Measurements from ENCODE around the gene NXN. TPM values are rescaled to one million over a fixed set of nuclear protein-coding genes. Genes with fewer than 3 reads are reported as not detected.

Gene NXN
- total RNA-seq, 1 experiment from 2014 or later: 57.3 TPM

DNA sequence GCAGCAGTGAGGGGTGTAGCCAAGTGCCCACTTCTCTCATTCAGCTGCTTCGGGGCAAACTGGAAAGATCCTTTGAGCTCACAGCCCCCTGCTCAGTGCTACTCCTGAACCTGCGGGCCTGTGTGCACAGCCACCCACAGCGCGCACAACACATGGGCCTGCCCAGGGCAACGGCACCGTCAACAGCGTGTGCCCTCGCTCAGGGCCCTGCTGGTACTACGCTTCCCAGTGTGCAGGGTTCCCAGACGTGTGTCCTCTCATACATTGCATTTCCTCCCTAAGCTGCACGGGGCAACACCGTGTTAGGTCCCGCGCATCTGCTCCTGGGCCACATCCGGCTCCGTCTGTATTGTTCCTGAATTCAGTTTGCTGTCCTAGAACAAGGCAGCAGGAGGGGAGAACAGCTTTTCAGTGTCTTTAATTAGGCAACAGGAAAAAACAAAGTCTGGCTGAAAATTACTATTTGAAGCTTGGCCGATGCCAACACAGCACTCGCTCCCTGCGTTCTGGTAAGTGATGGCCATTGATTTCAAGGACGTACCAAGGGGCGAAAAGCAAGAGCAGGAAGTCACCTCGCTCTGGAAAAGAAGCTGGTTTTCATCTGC is 182.2 kb downstream of the NXN start:
- Mint-ChIP-seq H3K27me3 (ENCODE audit: insufficient read depth, unreplicated experiment) (no peaks in the 10 kb centered on the region), H3K9me3 (ENCODE audit: unreplicated experiment) (no peaks in the 10 kb centered on the region), H3K36me3 (ENCODE audit: insufficient read depth, unreplicated experiment) (peaks cover 26% of the 10 kb centered on the region), H3K27ac (ENCODE audit: low read depth, unreplicated experiment) (no peak overlapping the region), H3K4me1 (ENCODE audit: insufficient read depth, unreplicated experiment) (peaks cover 6% of the 10 kb centered on the region), H3K4me3 (ENCODE audit: unreplicated experiment) (no peak overlapping the region)
- no TSS peak for BruUV-seq (replicated peaks)
- DNase-seq (ENCODE audit: unreplicated experiment): no peak
- intact Hi-C loops (cut with micrococcal nuclease): no loop called here
- TF ChIP-seq, protein P1, sequence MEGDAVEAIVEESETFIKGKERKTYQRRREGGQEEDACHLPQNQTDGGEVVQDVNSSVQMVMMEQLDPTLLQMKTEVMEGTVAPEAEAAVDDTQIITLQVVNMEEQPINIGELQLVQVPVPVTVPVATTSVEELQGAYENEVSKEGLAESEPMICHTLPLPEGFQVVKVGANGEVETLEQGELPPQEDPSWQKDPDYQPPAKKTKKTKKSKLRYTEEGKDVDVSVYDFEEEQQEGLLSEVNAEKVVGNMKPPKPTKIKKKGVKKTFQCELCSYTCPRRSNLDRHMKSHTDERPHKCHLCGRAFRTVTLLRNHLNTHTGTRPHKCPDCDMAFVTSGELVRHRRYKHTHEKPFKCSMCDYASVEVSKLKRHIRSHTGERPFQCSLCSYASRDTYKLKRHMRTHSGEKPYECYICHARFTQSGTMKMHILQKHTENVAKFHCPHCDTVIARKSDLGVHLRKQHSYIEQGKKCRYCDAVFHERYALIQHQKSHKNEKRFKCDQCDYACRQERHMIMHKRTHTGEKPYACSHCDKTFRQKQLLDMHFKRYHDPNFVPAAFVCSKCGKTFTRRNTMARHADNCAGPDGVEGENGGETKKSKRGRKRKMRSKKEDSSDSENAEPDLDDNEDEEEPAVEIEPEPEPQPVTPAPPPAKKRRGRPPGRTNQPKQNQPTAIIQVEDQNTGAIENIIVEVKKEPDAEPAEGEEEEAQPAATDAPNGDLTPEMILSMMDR (IDR thresholded peaks at IDR 0.05; ENCODE audit: unreplicated experiment): no peak
- ChIA-PET CTCF (interaction anchor here (0.5 to 5.3 kb wide), 2 partner anchors 25 to 184 kb away, joined by 3 to 53 read pairs; partner anchors contain the start of gene NXN), POLR2A (interaction anchor here (1.1 to 4.4 kb wide), 2 partner anchors 15 to 183 kb away, joined by 3 to 17 read pairs; partner anchors contain the start of gene NXN)

DNA sequence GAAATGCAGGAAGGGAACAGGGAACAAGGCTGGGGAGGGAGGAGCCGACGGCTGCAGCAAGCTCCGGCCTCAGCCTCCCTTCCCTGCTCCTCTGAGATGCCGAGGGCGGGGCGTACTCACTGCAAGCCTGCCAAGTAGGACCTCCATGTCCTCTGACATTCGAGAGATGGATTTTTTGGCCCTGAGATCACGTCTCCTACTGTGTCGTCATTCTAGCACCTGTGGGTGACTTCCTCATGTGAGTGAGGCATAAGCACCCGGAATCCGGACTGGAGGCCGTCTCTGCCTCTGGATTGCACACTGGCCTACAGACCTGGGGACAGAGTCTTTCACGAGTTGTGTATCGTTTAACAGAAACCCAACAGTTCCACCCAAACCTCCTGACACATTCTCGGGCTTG is 183.0 kb downstream of the NXN start:
- peaks cover 31% of the 10 kb centered on the region for H3K36me3 Mint-ChIP-seq (ENCODE audit: insufficient read depth, unreplicated experiment)
- BruUV-seq (replicated peaks): no TSS peak
- ChIA-PET CTCF (interaction anchor here (0.5 to 5.3 kb wide), 4 partner anchors 26 to 202 kb away, joined by 3 to 53 read pairs (median 7); partner anchors contain the start of genes NXN and TIMM22), POLR2A (interaction anchor here (4.4 kb wide), 1 partner anchor 184 kb away, joined by 17 read pairs; the partner anchor contains the start of gene NXN)
- H3K27me3 Mint-ChIP-seq (ENCODE audit: insufficient read depth, unreplicated experiment): no peaks in the 10 kb centered on the region
- DNase-seq (ENCODE audit: unreplicated experiment): no peak
- H3K4me1 Mint-ChIP-seq (ENCODE audit: insufficient read depth, unreplicated experiment): peaks cover 6% of the 10 kb centered on the region
- TF ChIP-seq, protein P1 (IDR thresholded peaks at IDR 0.05; ENCODE audit: unreplicated experiment): no peak
- H3K4me3 Mint-ChIP-seq (ENCODE audit: unreplicated experiment): no peak overlapping the region
- no peaks in the 10 kb centered on the region for H3K9me3 Mint-ChIP-seq (ENCODE audit: unreplicated experiment)
- intact Hi-C loops (cut with micrococcal nuclease): no loop called here
- H3K27ac Mint-ChIP-seq (ENCODE audit: low read depth, unreplicated experiment): no peak overlapping the region

DNA sequence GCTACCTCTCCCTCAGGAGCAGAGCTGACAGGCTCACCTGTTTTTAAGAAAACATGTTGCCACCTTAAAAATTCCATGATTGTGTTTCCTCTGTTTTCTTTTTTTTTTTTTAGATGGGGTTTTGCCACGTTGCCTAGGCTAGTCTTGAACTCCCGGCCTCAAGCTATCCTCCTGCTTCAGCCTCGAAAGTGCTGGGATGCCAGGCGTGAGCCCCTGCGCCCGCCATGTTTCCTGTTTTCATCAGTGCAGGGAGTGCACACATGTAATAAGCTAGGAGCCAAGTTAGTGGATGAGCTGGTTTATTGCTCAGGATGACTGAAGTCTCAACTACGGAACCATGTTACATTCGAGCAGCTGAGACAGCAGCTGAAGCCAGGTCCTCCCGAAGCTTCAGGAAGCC is 183.9 kb downstream of the NXN start:
- CTCF ChIA-PET: interaction anchor here (0.6 to 5.3 kb wide), 13 partner anchors 8 to 633 kb away, joined by 3 to 53 read pairs (median 4); partner anchors contain the start of genes NXN and TIMM22
- no TSS peak for BruUV-seq (replicated peaks)
- POLR2A ChIA-PET: interaction anchor here (1.1 to 4.4 kb wide), 3 partner anchors 14 to 184 kb away, joined by 3 to 17 read pairs (median 10); partner anchors contain the start of genes GLOD4, MRM3 and NXN
- Mint-ChIP-seq H3K4me3 (ENCODE audit: unreplicated experiment) (no peak overlapping the region), H3K9me3 (ENCODE audit: unreplicated experiment) (no peaks in the 10 kb centered on the region), H3K27me3 (ENCODE audit: insufficient read depth, unreplicated experiment) (no peaks in the 10 kb centered on the region), H3K27ac (ENCODE audit: low read depth, unreplicated experiment) (no peak overlapping the region), H3K36me3 (ENCODE audit: insufficient read depth, unreplicated experiment) (peaks cover 36% of the 10 kb centered on the region), H3K4me1 (ENCODE audit: insufficient read depth, unreplicated experiment) (peaks cover 6% of the 10 kb centered on the region)
- no peak for DNase-seq (ENCODE audit: unreplicated experiment)
- intact Hi-C loops (cut with micrococcal nuclease): loop anchor here (1.0 kb wide), 2 partner anchors 84 to 186 kb away; no protein-coding TSS in a partner anchor
- TF ChIP-seq, protein P1 (IDR thresholded peaks at IDR 0.05; ENCODE audit: unreplicated experiment): no peak

DNA sequence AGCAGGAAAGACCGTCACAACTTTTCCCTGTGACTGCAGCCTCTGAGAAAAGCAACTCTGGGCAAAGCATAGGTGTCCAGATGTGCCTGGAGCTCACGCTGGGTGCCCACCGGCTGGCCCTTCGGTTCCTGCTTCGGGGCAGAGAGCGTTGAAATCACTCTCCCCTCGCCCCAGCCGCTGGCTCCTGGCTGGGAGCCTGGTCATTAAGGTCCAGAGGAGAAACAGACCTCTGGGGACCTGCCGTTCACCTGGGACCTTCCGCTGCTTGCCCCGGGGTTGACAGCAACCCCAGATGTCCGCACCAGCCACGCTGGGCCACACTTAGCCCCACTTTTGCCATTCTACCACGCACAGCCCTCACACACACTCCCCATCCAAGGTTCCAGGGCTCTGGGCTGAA is 184.3 kb downstream of the NXN start:
- TF ChIP-seq, protein P1 (IDR thresholded peaks at IDR 0.05; ENCODE audit: unreplicated experiment): no peak
- BruUV-seq (replicated peaks): no TSS peak
- intact Hi-C loops (cut with micrococcal nuclease): loop anchor here (1.0 kb wide), 2 partner anchors 84 to 186 kb away; no protein-coding TSS in a partner anchor
- Mint-ChIP-seq H3K4me3 (ENCODE audit: unreplicated experiment) (no peak overlapping the region), H3K27me3 (ENCODE audit: insufficient read depth, unreplicated experiment) (no peaks in the 10 kb centered on the region), H3K36me3 (ENCODE audit: insufficient read depth, unreplicated experiment) (peaks cover 32% of the 10 kb centered on the region), H3K27ac (ENCODE audit: low read depth, unreplicated experiment) (no peak overlapping the region), H3K4me1 (ENCODE audit: insufficient read depth, unreplicated experiment) (peaks cover 6% of the 10 kb centered on the region), H3K9me3 (ENCODE audit: unreplicated experiment) (no peaks in the 10 kb centered on the region)
- ChIA-PET CTCF (interaction anchor here (0.7 to 5.3 kb wide), 11 partner anchors 8 to 633 kb away, joined by 3 to 53 read pairs (median 4); partner anchors contain the start of genes NXN and TIMM22), POLR2A (interaction anchor here (1.1 to 4.4 kb wide), 3 partner anchors 13 to 185 kb away, joined by 3 to 17 read pairs (median 10); partner anchors contain the start of genes GLOD4, MRM3 and NXN)
- DNase-seq (ENCODE audit: unreplicated experiment): no peak
